Astrocyte (in vitro differentiated cells and primary cell): ENCODE data around the gene ATRN. TPM values are rescaled to one million over a fixed set of nuclear protein-coding genes. Genes with fewer than 3 reads are reported as not detected.

ENCODE experiments used
- DNase-seq: peaks from one replicate; pipeline ENCODE4 v3.0.0-alpha.2; 2010; ENCODE audit warnings: low read depth
- FAIRE-seq: peaks from 2 replicates; lab custom pipeline; 2011; peaks lifted over from hg19 to GRCh38; lab: Jason Lieb, UNC
- H2AFZ ChIP-seq: 2 replicates; pipeline ENCODE4 v1.6.0; 2012; ENCODE audit warnings: low read depth, low read length, inconsistent platforms
- H3K27ac ChIP-seq: 2 replicates; pipeline ENCODE4 v1.5.1; 2011; ENCODE audit warnings: low read depth, low read length, inconsistent platforms
- H3K27me3 ChIP-seq: 2 replicates; pipeline ENCODE4 v1.6.0; 2011; ENCODE audit warnings: low read length, inconsistent platforms; ENCODE audit not compliant: insufficient read depth
- H3K36me3 ChIP-seq: 2 replicates; pipeline ENCODE4 v1.5.1; 2011; ENCODE audit warnings: low read length, inconsistent platforms; ENCODE audit not compliant: insufficient read depth
- H3K4me1 ChIP-seq: 2 replicates; pipeline ENCODE4 v1.5.1; 2011; ENCODE audit warnings: low read length, inconsistent platforms; ENCODE audit not compliant: insufficient read depth
- H3K4me2 ChIP-seq: 2 replicates; pipeline ENCODE4 v1.6.0; 2012; ENCODE audit warnings: low read length, inconsistent platforms
- H3K4me3 ChIP-seq: 2 replicates; pipeline ENCODE4 v1.5.1; 2011; ENCODE audit warnings: low read depth, mild to moderate bottlenecking, low read length, inconsistent platforms; ENCODE audit not compliant: insufficient read depth
- H3K79me2 ChIP-seq: 2 replicates; pipeline ENCODE4 v1.6.0; 2012; ENCODE audit warnings: mild to moderate bottlenecking, low read length, inconsistent platforms; ENCODE audit not compliant: insufficient read depth
- H3K9ac ChIP-seq: 2 replicates; pipeline ENCODE4 v1.6.0; 2012; ENCODE audit warnings: mild to moderate bottlenecking, low read length, inconsistent platforms
- H3K9me3 ChIP-seq: 2 replicates; pipeline ENCODE4 v1.5.1; 2012; ENCODE audit warnings: low read depth, mild to moderate bottlenecking, low read length, inconsistent platforms; ENCODE audit not compliant: insufficient read depth
- H4K20me1 ChIP-seq: 2 replicates; pipeline ENCODE4 v1.6.0; 2012; ENCODE audit warnings: low read length, inconsistent platforms; ENCODE audit not compliant: insufficient read depth
- H3K27ac Mint-ChIP-seq: one replicate; pipeline ENCODE4 v1.8.0; 2021; ENCODE audit warnings: mild to moderate bottlenecking, mixed read lengths; ENCODE audit not compliant: unreplicated experiment
- H3K27me3 Mint-ChIP-seq: one replicate; pipeline ENCODE4 v1.8.0; 2021; ENCODE audit warnings: low read depth, mixed read lengths; ENCODE audit not compliant: unreplicated experiment
- H3K36me3 Mint-ChIP-seq: one replicate; pipeline ENCODE4 v1.8.0; 2021; ENCODE audit warnings: low read depth, mixed read lengths; ENCODE audit not compliant: unreplicated experiment
- H3K4me1 Mint-ChIP-seq: one replicate; pipeline ENCODE4 v1.8.0; 2021; ENCODE audit warnings: low read depth, mixed read lengths; ENCODE audit not compliant: unreplicated experiment
- H3K4me3 Mint-ChIP-seq: one replicate; pipeline ENCODE4 v1.8.0; 2021; ENCODE audit warnings: mild to moderate bottlenecking, moderate library complexity, mixed read lengths; ENCODE audit not compliant: unreplicated experiment
- H3K9me3 Mint-ChIP-seq: one replicate; pipeline ENCODE4 v1.8.0; 2021; ENCODE audit warnings: mild to moderate bottlenecking, mixed read lengths; ENCODE audit not compliant: unreplicated experiment
- EZH2 ChIP-seq: IDR thresholded peaks from 2 replicates; pipeline ENCODE4 v1.6.1; 2012; ENCODE audit warnings: mild to moderate bottlenecking, low read length, inconsistent platforms; ENCODE audit not compliant: insufficient read depth
- total RNA-seq: library from RNA; stranded (reverse); gene quantifications from 2 replicates; pipeline ENCODE4 v1.2.1, GENCODE V29; 2021
- TF ChIP-seq, protein P1 (sequence below): IDR thresholded peaks from 2 replicates; pipeline ENCODE4 v1.5.1; 2011; ENCODE audit warnings: low read depth, mild to moderate bottlenecking, inconsistent platforms, low read length, moderate library complexity; ENCODE audit not compliant: insufficient read depth

Gene ATRN
- total RNA-seq, 1 donor from 2014 or later, result 33.8 TPM

DNA sequence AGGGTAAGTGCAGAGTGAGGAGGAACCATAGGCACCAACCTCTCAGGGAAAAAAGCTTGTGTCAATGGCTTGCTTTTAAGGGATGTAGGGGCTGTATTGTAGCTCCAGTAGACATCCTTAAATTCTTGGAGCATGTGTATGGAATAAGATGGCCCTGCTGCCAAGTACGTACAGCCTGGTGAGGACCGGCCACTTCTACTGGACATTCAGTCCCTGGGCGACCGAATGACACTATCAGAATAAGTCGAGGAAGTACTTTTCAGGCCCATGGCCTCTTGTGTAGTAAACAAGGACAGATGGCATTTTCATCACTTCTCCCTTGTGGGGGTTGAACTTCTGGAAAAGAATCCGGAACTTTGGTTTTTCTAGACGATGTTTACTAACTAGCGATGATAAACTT, 159.6 kb downstream of the ATRN start:
- Histone ChIP-seq H3K4me2 (no peak overlapping the region), H3K9ac (no peak overlapping the region), H4K20me1 (no peaks in the 10 kb centered on the region), H3K4me3 (no peak overlapping the region), H3K4me1 (no peaks in the 10 kb centered on the region), H3K27me3 (no peaks in the 10 kb centered on the region), H3K9me3 (no peaks in the 10 kb centered on the region), H3K79me2 (no peaks in the 10 kb centered on the region), H3K27ac (no peak overlapping the region), H3K36me3 (no peaks in the 10 kb centered on the region), H2AFZ (no peak overlapping the region)
- Mint-ChIP-seq H3K27ac (no peak overlapping the region), H3K36me3 (peaks cover 20% of the 10 kb centered on the region), H3K4me1 (peaks cover 17% of the 10 kb centered on the region), H3K4me3 (no peak overlapping the region), H3K27me3 (no peaks in the 10 kb centered on the region), H3K9me3 (peaks cover 2% of the 10 kb centered on the region)
- TF ChIP-seq EZH2, result no peak
- TF ChIP-seq, protein P1, sequence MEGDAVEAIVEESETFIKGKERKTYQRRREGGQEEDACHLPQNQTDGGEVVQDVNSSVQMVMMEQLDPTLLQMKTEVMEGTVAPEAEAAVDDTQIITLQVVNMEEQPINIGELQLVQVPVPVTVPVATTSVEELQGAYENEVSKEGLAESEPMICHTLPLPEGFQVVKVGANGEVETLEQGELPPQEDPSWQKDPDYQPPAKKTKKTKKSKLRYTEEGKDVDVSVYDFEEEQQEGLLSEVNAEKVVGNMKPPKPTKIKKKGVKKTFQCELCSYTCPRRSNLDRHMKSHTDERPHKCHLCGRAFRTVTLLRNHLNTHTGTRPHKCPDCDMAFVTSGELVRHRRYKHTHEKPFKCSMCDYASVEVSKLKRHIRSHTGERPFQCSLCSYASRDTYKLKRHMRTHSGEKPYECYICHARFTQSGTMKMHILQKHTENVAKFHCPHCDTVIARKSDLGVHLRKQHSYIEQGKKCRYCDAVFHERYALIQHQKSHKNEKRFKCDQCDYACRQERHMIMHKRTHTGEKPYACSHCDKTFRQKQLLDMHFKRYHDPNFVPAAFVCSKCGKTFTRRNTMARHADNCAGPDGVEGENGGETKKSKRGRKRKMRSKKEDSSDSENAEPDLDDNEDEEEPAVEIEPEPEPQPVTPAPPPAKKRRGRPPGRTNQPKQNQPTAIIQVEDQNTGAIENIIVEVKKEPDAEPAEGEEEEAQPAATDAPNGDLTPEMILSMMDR, result no peak
- FAIRE-seq, result no peak
- DNase-seq, result no peak

DNA sequence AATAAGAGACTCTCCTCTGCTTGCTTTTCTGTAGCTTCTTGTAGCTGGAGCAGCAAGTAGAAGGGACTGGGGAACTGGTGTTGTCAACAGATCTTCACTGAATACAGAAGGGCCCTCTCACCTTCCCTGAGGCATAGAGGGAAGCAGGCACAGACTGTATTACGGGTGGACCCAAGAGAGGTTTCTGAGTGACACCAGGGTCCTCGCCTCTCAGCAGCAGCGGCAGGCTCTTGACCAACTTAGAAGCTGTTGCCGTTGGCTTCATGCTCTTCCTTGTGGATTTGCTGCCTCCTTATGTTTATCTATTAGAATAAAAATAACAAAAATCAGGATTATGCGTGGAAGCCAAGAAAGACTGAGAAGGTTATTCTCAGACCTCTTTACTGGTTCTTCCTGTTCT, 160.7 kb downstream of the ATRN start:
- Histone ChIP-seq H3K27me3 (no peaks in the 10 kb centered on the region), H4K20me1 (no peaks in the 10 kb centered on the region), H3K9ac (no peak overlapping the region), H3K4me3 (no peak overlapping the region), H3K27ac (no peak overlapping the region), H3K4me2 (no peak overlapping the region), H2AFZ (no peak overlapping the region), H3K9me3 (no peaks in the 10 kb centered on the region), H3K79me2 (no peaks in the 10 kb centered on the region), H3K4me1 (no peaks in the 10 kb centered on the region), H3K36me3 (no peaks in the 10 kb centered on the region)
- no peak for DNase-seq
- TF ChIP-seq EZH2, result no peak
- TF ChIP-seq, protein P1, result no peak
- peaks cover 20% of the 10 kb centered on the region for H3K36me3 Mint-ChIP-seq
- peaks cover 17% of the 10 kb centered on the region for H3K4me1 Mint-ChIP-seq
- no peak overlapping the region for H3K4me3 Mint-ChIP-seq
- H3K27me3 Mint-ChIP-seq, result no peaks in the 10 kb centered on the region
- H3K9me3 Mint-ChIP-seq, result peaks cover 2% of the 10 kb centered on the region
- no peak for FAIRE-seq
- H3K27ac Mint-ChIP-seq, result no peak overlapping the region

DNA sequence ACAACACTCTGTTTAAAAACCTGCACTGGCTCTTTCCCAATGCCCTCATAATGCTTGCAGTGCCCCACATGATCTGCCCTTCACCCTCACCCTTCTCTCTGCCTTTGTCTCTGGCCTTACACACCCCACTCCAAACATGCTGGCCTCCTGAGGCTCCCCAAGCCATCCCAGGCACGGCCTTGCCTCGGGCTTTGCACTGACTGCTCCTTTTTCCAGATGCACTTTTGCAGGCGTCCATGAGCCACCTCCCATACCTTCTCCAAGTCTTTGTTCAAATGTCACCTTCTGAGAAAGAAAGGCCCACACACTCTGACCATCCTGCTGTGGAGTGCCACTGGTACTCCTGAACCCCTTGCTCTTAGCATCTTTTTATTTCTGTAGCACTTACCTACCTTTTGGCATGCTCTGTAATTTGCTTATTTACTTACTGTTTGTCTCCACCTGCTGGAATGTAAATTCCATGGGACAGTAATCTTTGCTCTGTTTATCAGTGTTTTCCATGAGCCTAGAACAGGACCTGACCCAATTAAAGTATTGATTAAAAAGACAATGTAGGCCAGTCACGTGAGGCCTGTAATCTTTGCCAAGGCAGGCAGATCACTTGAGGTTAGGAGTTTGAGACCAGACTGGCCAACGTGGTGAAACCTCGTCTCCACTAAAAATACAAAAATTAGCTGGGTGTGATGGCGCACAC, 161.6 kb downstream of the ATRN start:
- no peaks in the 10 kb centered on the region for H3K4me1 ChIP-seq
- FAIRE-seq (no peak), DNase-seq (no peak)
- no peaks in the 10 kb centered on the region for H3K27me3 ChIP-seq
- H3K4me3 Mint-ChIP-seq, result no peak overlapping the region
- no peak overlapping the region for H3K27ac ChIP-seq
- peaks cover 2% of the 10 kb centered on the region for H3K9me3 Mint-ChIP-seq
- H3K4me2 ChIP-seq, result no peak overlapping the region
- H3K79me2 ChIP-seq, result no peaks in the 10 kb centered on the region
- no peak overlapping the region for H2AFZ ChIP-seq
- TF ChIP-seq, protein P1, result no peak
- TF ChIP-seq EZH2, result no peak
- H3K9ac ChIP-seq, result no peak overlapping the region
- no peaks in the 10 kb centered on the region for H3K27me3 Mint-ChIP-seq
- H3K27ac Mint-ChIP-seq, result no peak overlapping the region
- H4K20me1 ChIP-seq, result no peaks in the 10 kb centered on the region
- no peaks in the 10 kb centered on the region for H3K36me3 ChIP-seq
- no peak overlapping the region for H3K4me3 ChIP-seq
- peaks cover 16% of the 10 kb centered on the region for H3K36me3 Mint-ChIP-seq
- no peaks in the 10 kb centered on the region for H3K9me3 ChIP-seq
- peaks cover 17% of the 10 kb centered on the region for H3K4me1 Mint-ChIP-seq
